Measurements from ENCODE around the gene SLC2A13. TPM values are rescaled to one million over a fixed set of nuclear protein-coding genes. Genes with fewer than 3 reads are reported as not detected.

The SLC2A13 gene
- polyA plus RNA-seq, 3 donors = 2.2 to 2.9 (median 2.5) TPM

GRCh38 chr12:40063414-40063813 is 42.5 kb downstream of the SLC2A13 start:
- H3K27ac Mint-ChIP-seq = no peak overlapping the region
- 93% methylated on average over 3 of the region's 5 CpGs for WGBS (ENCODE audit: insufficient coverage)
- no peaks in the 10 kb centered on the region for H3K4me1 Mint-ChIP-seq

GRCh38 chr12:40058721-40059190 is 47.1 kb downstream of the SLC2A13 start:
- no peak overlapping the region for H3K27ac ChIP-seq (ENCODE audit: low read depth in 1 of 2, low read length in 2 of 2)
- H3K9ac ChIP-seq (ENCODE audit: insufficient read depth, low read length, poor library complexity, severe bottlenecking) = no peak overlapping the region
- DNase-seq = no peak
- no peaks in the 10 kb centered on the region for H3K27me3 ChIP-seq (ENCODE audit: control insufficient read depth in 2 of 2, insufficient read depth in 2 of 2, low read length in 2 of 2)
- intact Hi-C loops (cut with micrococcal nuclease) = no loop called here
- H3K9me3 ChIP-seq (replicated peaks in 1 of 2; ENCODE audit: control insufficient read depth in 1 of 2, insufficient read depth in 1 of 2, low read length in 2 of 2) = no peaks in the 10 kb centered on the region
- Mint-ChIP-seq H3K27me3 (ENCODE audit: low read depth in 3 of 3) (no peaks in the 10 kb centered on the region), H3K27ac (no peak overlapping the region), H3K36me3 (no peaks in the 10 kb centered on the region), H3K4me3 (no peak overlapping the region), H3K4me1 (no peaks in the 10 kb centered on the region), H3K9me3 (peaks cover 0 to 2% (median 0%) of the 10 kb centered on the region in 7 donors)
- 100% methylated on average over 1 of the region's 3 CpGs for WGBS (ENCODE audit: insufficient coverage)
- no peaks in the 10 kb centered on the region for H3K79me2 ChIP-seq (ENCODE audit: insufficient read depth, low read length)
- H2AFZ ChIP-seq (ENCODE audit: insufficient read depth, low read depth, low read length, poor library complexity, severe bottlenecking) = no peak overlapping the region
- no peak overlapping the region for H3K4me2 ChIP-seq (replicated peaks; ENCODE audit: extremely low read depth, low read length, poor library complexity, severe bottlenecking)
- no peaks in the 10 kb centered on the region for H4K20me1 ChIP-seq (ENCODE audit: insufficient read depth, low read length)
- H3K4me1 ChIP-seq (ENCODE audit: control insufficient read depth in 1 of 2, insufficient read depth in 2 of 2, low read length in 2 of 2) = no peaks in the 10 kb centered on the region
- H3K4me3 ChIP-seq (replicated peaks in 1 of 3; ENCODE audit: low read depth in 2 of 3, low read length in 3 of 3) = no peak overlapping the region
- no peaks in the 10 kb centered on the region for H3K36me3 ChIP-seq (replicated peaks in 1 of 2; ENCODE audit: control insufficient read depth in 1 of 2, insufficient read depth in 2 of 2, low read length in 2 of 2)
- no peak for TF ChIP-seq CTCF (IDR thresholded peaks at IDR 0.05)

More at GRCh38 chr12:40063414-40063813, 42.5 kb downstream of the SLC2A13 start:
- no peaks in the 10 kb centered on the region for H3K27me3 Mint-ChIP-seq (ENCODE audit: low read depth in 3 of 3)
- no peaks in the 10 kb centered on the region for H3K9me3 ChIP-seq (replicated peaks in 1 of 2; ENCODE audit: control insufficient read depth in 1 of 2, insufficient read depth in 1 of 2, low read length in 2 of 2)
- no peaks in the 10 kb centered on the region for H3K4me1 ChIP-seq (ENCODE audit: control insufficient read depth in 1 of 2, insufficient read depth in 2 of 2, low read length in 2 of 2)
- H3K36me3 Mint-ChIP-seq = no peaks in the 10 kb centered on the region
- H3K4me3 ChIP-seq (replicated peaks in 1 of 3; ENCODE audit: low read depth in 2 of 3, low read length in 3 of 3) = no peak overlapping the region
- no peak overlapping the region for H3K4me3 Mint-ChIP-seq
- TF ChIP-seq CTCF (IDR thresholded peaks at IDR 0.05) = no peak
- H3K79me2 ChIP-seq (ENCODE audit: insufficient read depth, low read length) = no peaks in the 10 kb centered on the region
- H3K9me3 Mint-ChIP-seq = peaks cover 0 to 2% (median 0%) of the 10 kb centered on the region in 7 donors
- H3K36me3 ChIP-seq (replicated peaks in 1 of 2; ENCODE audit: control insufficient read depth in 1 of 2, insufficient read depth in 2 of 2, low read length in 2 of 2) = no peaks in the 10 kb centered on the region
- H3K9ac ChIP-seq (ENCODE audit: insufficient read depth, low read length, poor library complexity, severe bottlenecking) = no peak overlapping the region
- H3K27me3 ChIP-seq (ENCODE audit: control insufficient read depth in 2 of 2, insufficient read depth in 2 of 2, low read length in 2 of 2) = no peaks in the 10 kb centered on the region
- H3K27ac ChIP-seq (ENCODE audit: low read depth in 1 of 2, low read length in 2 of 2) = no peak overlapping the region
- H3K4me2 ChIP-seq (replicated peaks; ENCODE audit: extremely low read depth, low read length, poor library complexity, severe bottlenecking) = no peak overlapping the region
- no peak for DNase-seq
- intact Hi-C loops (cut with micrococcal nuclease) = no loop called here
- H2AFZ ChIP-seq (ENCODE audit: insufficient read depth, low read depth, low read length, poor library complexity, severe bottlenecking) = no peak overlapping the region
- H4K20me1 ChIP-seq (ENCODE audit: insufficient read depth, low read length) = no peaks in the 10 kb centered on the region
